ENCODE data around the gene CASK.

DNA sequence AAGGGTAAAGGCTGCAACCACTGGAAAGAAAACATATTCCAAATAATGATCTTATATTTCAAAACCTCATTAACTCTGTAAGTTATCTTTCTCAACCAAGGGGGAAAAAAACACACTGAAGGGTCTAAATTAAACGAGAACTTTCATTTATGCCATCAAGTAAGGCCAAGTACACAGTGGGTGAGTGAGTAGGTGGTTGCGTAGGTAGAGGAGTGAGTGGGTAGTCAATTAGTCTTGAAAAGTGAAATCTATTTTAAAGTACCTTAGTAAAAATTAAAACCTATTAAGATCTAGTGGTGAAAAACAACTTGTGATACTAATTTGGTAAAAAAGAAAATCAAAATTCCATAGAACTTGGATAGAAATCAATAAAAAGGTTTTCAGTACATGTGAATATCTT is 3.5 kb downstream of the CASK start:
- TF ChIP-seq TCF7 (CRISPR knock-in tag; IDR thresholded peaks at IDR 0.05; ENCODE audit: low read depth) (no peak), ZNF423 (CRISPR knock-in tag; IDR thresholded peaks at IDR 0.05) (no peak), FOXJ3 (CRISPR knock-in tag; IDR thresholded peaks at IDR 0.05; ENCODE audit: borderline replicate concordance) (no peak), ESRRA (CRISPR knock-in tag; IDR thresholded peaks at IDR 0.05; ENCODE audit: borderline replicate concordance) (no peak), GABPB1 (CRISPR knock-in tag; IDR thresholded peaks at IDR 0.05) (no peak)
- TF ChIP-seq, protein P1, sequence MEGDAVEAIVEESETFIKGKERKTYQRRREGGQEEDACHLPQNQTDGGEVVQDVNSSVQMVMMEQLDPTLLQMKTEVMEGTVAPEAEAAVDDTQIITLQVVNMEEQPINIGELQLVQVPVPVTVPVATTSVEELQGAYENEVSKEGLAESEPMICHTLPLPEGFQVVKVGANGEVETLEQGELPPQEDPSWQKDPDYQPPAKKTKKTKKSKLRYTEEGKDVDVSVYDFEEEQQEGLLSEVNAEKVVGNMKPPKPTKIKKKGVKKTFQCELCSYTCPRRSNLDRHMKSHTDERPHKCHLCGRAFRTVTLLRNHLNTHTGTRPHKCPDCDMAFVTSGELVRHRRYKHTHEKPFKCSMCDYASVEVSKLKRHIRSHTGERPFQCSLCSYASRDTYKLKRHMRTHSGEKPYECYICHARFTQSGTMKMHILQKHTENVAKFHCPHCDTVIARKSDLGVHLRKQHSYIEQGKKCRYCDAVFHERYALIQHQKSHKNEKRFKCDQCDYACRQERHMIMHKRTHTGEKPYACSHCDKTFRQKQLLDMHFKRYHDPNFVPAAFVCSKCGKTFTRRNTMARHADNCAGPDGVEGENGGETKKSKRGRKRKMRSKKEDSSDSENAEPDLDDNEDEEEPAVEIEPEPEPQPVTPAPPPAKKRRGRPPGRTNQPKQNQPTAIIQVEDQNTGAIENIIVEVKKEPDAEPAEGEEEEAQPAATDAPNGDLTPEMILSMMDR (IDR thresholded peaks at IDR 0.05) = no peak
- TF ChIP-seq, protein P2, sequence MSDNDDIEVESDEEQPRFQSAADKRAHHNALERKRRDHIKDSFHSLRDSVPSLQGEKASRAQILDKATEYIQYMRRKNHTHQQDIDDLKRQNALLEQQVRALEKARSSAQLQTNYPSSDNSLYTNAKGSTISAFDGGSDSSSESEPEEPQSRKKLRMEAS (CRISPR knock-in tag; IDR thresholded peaks at IDR 0.05) = no peak
- TF ChIP-seq, protein P3, sequence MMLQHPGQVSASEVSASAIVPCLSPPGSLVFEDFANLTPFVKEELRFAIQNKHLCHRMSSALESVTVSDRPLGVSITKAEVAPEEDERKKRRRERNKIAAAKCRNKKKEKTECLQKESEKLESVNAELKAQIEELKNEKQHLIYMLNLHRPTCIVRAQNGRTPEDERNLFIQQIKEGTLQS (CRISPR knock-in tag; conservative IDR thresholded peaks at IDR 0.05) = no peak
- TF ChIP-seq, protein P4, sequence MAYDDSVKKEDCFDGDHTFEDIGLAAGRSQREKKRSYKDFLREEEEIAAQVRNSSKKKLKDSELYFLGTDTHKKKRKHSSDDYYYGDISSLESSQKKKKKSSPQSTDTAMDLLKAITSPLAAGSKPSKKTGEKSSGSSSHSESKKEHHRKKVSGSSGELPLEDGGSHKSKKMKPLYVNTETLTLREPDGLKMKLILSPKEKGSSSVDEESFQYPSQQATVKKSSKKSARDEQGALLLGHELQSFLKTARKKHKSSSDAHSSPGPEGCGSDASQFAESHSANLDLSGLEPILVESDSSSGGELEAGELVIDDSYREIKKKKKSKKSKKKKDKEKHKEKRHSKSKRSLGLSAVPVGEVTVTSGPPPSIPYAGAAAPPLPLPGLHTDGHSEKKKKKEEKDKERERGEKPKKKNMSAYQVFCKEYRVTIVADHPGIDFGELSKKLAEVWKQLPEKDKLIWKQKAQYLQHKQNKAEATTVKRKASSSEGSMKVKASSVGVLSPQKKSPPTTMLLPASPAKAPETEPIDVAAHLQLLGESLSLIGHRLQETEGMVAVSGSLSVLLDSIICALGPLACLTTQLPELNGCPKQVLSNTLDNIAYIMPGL (CRISPR knock-in tag; IDR thresholded peaks at IDR 0.05) = no peak

All from WTC11 (cell line).